IMR-90 (cell line): ENCODE results near the gene HJURP. TPM values are rescaled to one million over a fixed set of nuclear protein-coding genes. Genes with fewer than 3 reads are reported as not detected.
A peak's percentile ranks its signal among the peaks of the same experiment; 100 is the strongest.

ENCODE experiments used
- ATAC-seq: fragments of 200-7000 bp; cut with Tn5 transposase; 2 replicates; pipeline ENCODE4 v1.9.1; 2020; ENCODE audit warnings: low read depth, mild to moderate bottlenecking, moderate library complexity
- BruUV-seq: library from RNA; stranded (reverse); fragments of 400-500 nt; replicated peaks from 2 replicates; lab custom pipeline; 2021; lab: Mats Ljungman, UMichigan
- CTCF ChIA-PET: fragments of 300-600 bp; formaldehyde crosslinking; extraction: SDS; loops from one replicate; lab custom pipeline; 2021; ENCODE audit warnings: antibody characterized with exemption; lab: Yijun Ruan, JAX
- POLR2A ChIA-PET: fragments of 300-600 bp; sonication (Branson Sonifier 250); formaldehyde crosslinking; loops from one replicate; lab custom pipeline; 2022; ENCODE audit warnings: antibody characterized with exemption; ENCODE audit not compliant: unreplicated experiment; lab: Charles Lee
- DNase-seq: peaks from one replicate; pipeline ENCODE4 v3.0.0; 2013
- H2AFZ ChIP-seq: replicated peaks from 2 replicates; pipeline ENCODE3; 2013; ENCODE audit warnings: low read length, mild to moderate bottlenecking; ENCODE audit not compliant: poor library complexity
- H2AK5ac ChIP-seq: 2 replicates; pipeline ENCODE4 v1.6.1; 2013; ENCODE audit warnings: low read depth, low read length, inconsistent platforms
- H2AK9ac ChIP-seq: replicated peaks from 2 replicates; pipeline ENCODE3; 2013; ENCODE audit warnings: mild to moderate bottlenecking, low read depth, low read length, moderate library complexity; ENCODE audit not compliant: poor library complexity
- H2BK120ac ChIP-seq: 2 replicates; pipeline ENCODE4 v1.6.1; 2013; ENCODE audit warnings: low read depth, low read length, inconsistent platforms
- H2BK15ac ChIP-seq: 3 replicates; pipeline ENCODE4 v1.6.1; 2013; ENCODE audit warnings: low read depth, low read length, inconsistent platforms
- H2BK20ac ChIP-seq: 2 replicates; pipeline ENCODE4 v1.6.1; 2013; ENCODE audit warnings: low read depth, mild to moderate bottlenecking, inconsistent platforms, low read length, moderate library complexity
- H2BK5ac ChIP-seq: 2 replicates; pipeline ENCODE4 v1.6.1; 2013; ENCODE audit warnings: mild to moderate bottlenecking, low read depth, low read length, inconsistent platforms; ENCODE audit not compliant: poor library complexity, severe bottlenecking
- H3K14ac ChIP-seq: replicated peaks from 2 replicates; pipeline ENCODE4 v1.6.1; 2013; ENCODE audit warnings: low read depth, low read length, inconsistent platforms
- H3K18ac ChIP-seq: 2 replicates; pipeline ENCODE4 v1.6.1; 2013; ENCODE audit warnings: low read depth, low read length, control low read depth
- H3K23ac ChIP-seq: 2 replicates; pipeline ENCODE4 v1.6.1; 2013; ENCODE audit warnings: low read depth, low read length, inconsistent platforms
- H3K27ac ChIP-seq: 2 replicates; pipeline ENCODE4 v1.5.1; 2013; ENCODE audit warnings: mild to moderate bottlenecking, control low read depth, low read length; ENCODE audit not compliant: insufficient read depth
- H3K27me3 ChIP-seq: 2 replicates; pipeline ENCODE4 v1.6.1; 2013; ENCODE audit warnings: low read length; ENCODE audit not compliant: control insufficient read depth, insufficient read depth
- H3K36me3 ChIP-seq: 2 replicates; pipeline ENCODE4 v1.6.1; 2013; ENCODE audit warnings: low read length, mixed read lengths; ENCODE audit not compliant: control insufficient read depth, insufficient read depth
- H3K4ac ChIP-seq: 2 replicates; pipeline ENCODE4 v1.6.1; 2013; ENCODE audit warnings: low read depth, low read length, inconsistent platforms
- H3K4me1 ChIP-seq: 2 replicates; pipeline ENCODE4 v1.6.1; 2013; ENCODE audit warnings: low read length, mixed read lengths; ENCODE audit not compliant: control insufficient read depth, insufficient read depth
- H3K4me2 ChIP-seq: 2 replicates; pipeline ENCODE4 v1.6.1; 2013; ENCODE audit warnings: low read depth, mild to moderate bottlenecking, control low read depth, low read length, moderate library complexity
- H3K4me3 ChIP-seq: 2 replicates; pipeline ENCODE4 v1.5.1; 2013; ENCODE audit warnings: low read depth, mild to moderate bottlenecking, control low read depth, low read length, moderate library complexity; ENCODE audit not compliant: insufficient read depth
- H3K56ac ChIP-seq: 2 replicates; pipeline ENCODE4 v1.6.1; 2013; ENCODE audit warnings: low read length, inconsistent platforms; ENCODE audit not compliant: insufficient read depth; ENCODE audit errors: extremely low read depth
- H3K79me1 ChIP-seq, 2 experiments: 2 replicates each; pipeline ENCODE4 v1.6.1; 2013; ENCODE audit warnings: low read length in 2 of 2, inconsistent platforms in 1 of 2, low read depth in 1 of 2
- H3K9ac ChIP-seq: 2 replicates; pipeline ENCODE4 v1.6.1; 2013; ENCODE audit warnings: low read depth, low read length, control low read depth
- H3K9me1 ChIP-seq: 2 replicates; pipeline ENCODE4 v1.6.1; 2013; ENCODE audit warnings: low read length, inconsistent platforms; ENCODE audit not compliant: insufficient read depth
- H3K9me3 ChIP-seq: 2 replicates; pipeline ENCODE4 v1.6.1; 2013; ENCODE audit warnings: low read length; ENCODE audit not compliant: control insufficient read depth, insufficient read depth
- H4K20me1 ChIP-seq: 2 replicates; pipeline ENCODE4 v1.6.1; 2013; ENCODE audit warnings: low read length, inconsistent platforms; ENCODE audit not compliant: insufficient read depth
- H4K5ac ChIP-seq: 2 replicates; pipeline ENCODE4 v1.6.1; 2013; ENCODE audit warnings: mild to moderate bottlenecking, low read depth, low read length, control low read depth
- H4K8ac ChIP-seq, 2 experiments: 2 replicates each; pipeline ENCODE4 v1.6.1; 2013; ENCODE audit warnings: low read depth in 2 of 2, low read length in 2 of 2, control low read depth in 1 of 2, inconsistent platforms in 1 of 2
- H4K91ac ChIP-seq: 2 replicates; pipeline ENCODE4 v1.6.1; 2013; ENCODE audit warnings: low read depth, low read length, inconsistent platforms; ENCODE audit not compliant: insufficient read depth
- CHD1 ChIP-seq: IDR thresholded peaks from 2 replicates; pipeline ENCODE4 v1.6.1; 2012; ENCODE audit warnings: low read depth, low read length, improper control_type of control experiment
- CTCF ChIP-seq: conservative IDR thresholded peaks from 2 replicates; pipeline ENCODE4 v1.5.1; 2012; ENCODE audit warnings: mild to moderate bottlenecking, low read depth, low read length, improper control_type of control experiment
- NFE2L2 ChIP-seq: fragments of 150-350 bp; IDR thresholded peaks from 2 replicates; pipeline ENCODE4 v1.6.1; 2016; ENCODE audit warnings: low read depth, mild to moderate bottlenecking, low read length
- POLR2A ChIP-seq: IDR thresholded peaks from 2 replicates; pipeline ENCODE4 v1.6.1; 2012; ENCODE audit warnings: mild to moderate bottlenecking, low read depth, low read length
- SMC3 ChIP-seq: fragments of 150-350 bp; IDR thresholded peaks from 2 replicates; pipeline ENCODE4 v1.6.1; 2016; ENCODE audit warnings: low read depth, mild to moderate bottlenecking, antibody characterized with exemption, low read length, moderate library complexity
- USF2 ChIP-seq: fragments of 150-350 bp; IDR thresholded peaks from 2 replicates; pipeline ENCODE4 v1.6.1; 2017; ENCODE audit warnings: mild to moderate bottlenecking, antibody characterized with exemption, low read length, low read depth
- WGBS, 2 experiments: methylation state at CpG; one replicate each; pipeline versions ENCODE4 v1.1.5 to v1.1.7; 2013; ENCODE audit warnings: missing lambda C conversion rate in 2 of 2; ENCODE audit not compliant: insufficient read length in 1 of 2; ENCODE audit errors: extremely low coverage in 2 of 2; 5-methylcytosine and 5-hydroxymethylcytosine counted together
- dilution Hi-C: fragments of 300-500 bp; cut with HindIII; formaldehyde crosslinking; loops from one replicate; pipeline ENCODE4 v1.14.3; 2018; ENCODE audit warnings: low sequenced_read_pairs; ENCODE audit not compliant: unreplicated experiment
- in situ Hi-C: fragments of 300-500 bp; cut with MboI; formaldehyde crosslinking; loops from 3 replicates; pipeline ENCODE4 v1.14.3; 2019; ENCODE audit warnings: low sequenced_read_pairs, inconsistent platforms, mixed read lengths
- intact Hi-C: fragments of 100-400 bp; cut with micrococcal nuclease; formaldehyde crosslinking; loops from 2 replicates; pipeline ENCODE4 v1.10.0; 2022
- polyA plus RNA-seq, 3 experiments: library from polyadenylated mRNA; depleted of rRNA; stranded (reverse); fragments of >200 nt; gene quantifications; 2 replicates each; pipeline ENCODE4 v1.2.3, GENCODE V29; 2012; ENCODE audit warnings: low replicate concordance in 1 of 3
- total RNA-seq: library from RNA; depleted of rRNA; stranded (reverse); fragments of >200 nt; gene quantifications from 2 replicates; pipeline ENCODE4 v1.2.3, GENCODE V29; 2012

The HJURP gene
- total and polyA plus RNA-seq, 2 of the 4 experiments (the other 2 are of a cell fraction), result 22.6 to 26.5 TPM

- Histone ChIP-seq H2BK20ac (no peak overlapping the region), H3K9me1 (peaks cover 5% of the 10 kb centered on the region), H3K18ac (no peak overlapping the region), H3K14ac (no peak overlapping the region), H4K8ac (peak overlapping the region in 1 of 2 experiments; percentile 17; a peak in 1 of 4 replicates), H3K56ac (no peak overlapping the region), H2AK9ac (peak overlapping the region; percentile 67), H3K27ac (no peak overlapping the region), H3K79me1 (peaks cover 46 to 67% of the 10 kb centered on the region in 2 experiments), H3K9me3 (no peaks in the 10 kb centered on the region), H3K9ac (no peak overlapping the region), H3K4ac (no peak overlapping the region), H2BK5ac (no peak overlapping the region), H4K5ac (no peak overlapping the region), H3K4me2 (no peak overlapping the region), H3K23ac (no peak overlapping the region), H3K4me1 (peaks cover 2% of the 10 kb centered on the region; the same call in 1 of the 2 replicates), H4K20me1 (peaks cover 24% of the 10 kb centered on the region), H3K4me3 (no peak overlapping the region), H3K36me3 (peaks cover 13% of the 10 kb centered on the region), H3K27me3 (no peaks in the 10 kb centered on the region), H4K91ac (no peak overlapping the region), H2BK120ac (no peak overlapping the region), H2AFZ (peak overlapping the region; percentile 40), H2AK5ac (no peak overlapping the region), H2BK15ac (no peak overlapping the region)
- TF ChIP-seq CTCF (no peak), SMC3 (no peak), CHD1 (no peak), NFE2L2 (no peak), POLR2A (no peak), USF2 (no peak)
- in situ Hi-C loops, result loop anchor here (25.0 kb wide), 1 partner anchor 376 kb away; no protein-coding TSS in a partner anchor
- BruUV-seq, result no TSS peak
- ATAC-seq (no peak), DNase-seq (no peak)
- ChIA-PET POLR2A (no interaction called here), CTCF (interaction anchor here (1.2 kb wide), 1 partner anchor 19 kb away, joined by 4 read pairs; no protein-coding TSS in a partner anchor)
- dilution Hi-C loops, result no loop called here
- WGBS, 2 experiments, result 100% methylated on average over 3 of the region's 7 CpGs; no CpG with 5 or more reads in 1 of the 2 experiments
- intact Hi-C loops, result no loop called here
Observed at GRCh38 chr2:233838251-233838650, 16.1 kb downstream of the HJURP start.
